H1 (cell line): ENCODE measurements around the gene KIF5C. TPM values are rescaled to one million over a fixed set of nuclear protein-coding genes. Genes with fewer than 3 reads are reported as not detected.

ENCODE experiments used
- CTCF ChIA-PET: fragments of 300-600 bp; sonication (Branson Sonifier 250); formaldehyde crosslinking; loops from one replicate; lab custom pipeline; 2021; ENCODE audit not compliant: partially characterized antibody; lab: Charles Lee
- POLR2A ChIA-PET: fragments of 300-600 bp; sonication (Branson Sonifier 250); formaldehyde crosslinking; loops from one replicate; lab custom pipeline; 2021; ENCODE audit warnings: inconsistent platforms; ENCODE audit not compliant: partially characterized antibody; lab: Charles Lee
- DNase-seq, 2 experiments: peaks; one replicate each; pipeline versions ENCODE4 v3.0.0 to v3.0.0-alpha.2; 2010 to 2022; ENCODE audit warnings: low spot score in 2 of 2, low read depth in 1 of 2, mixed read lengths in 1 of 2
- FAIRE-seq: peaks from 2 replicates; lab custom pipeline; 2011; peaks lifted over from hg19 to GRCh38; lab: Jason Lieb, UNC
- H2AFZ ChIP-seq: 2 replicates; pipeline ENCODE4 v1.8.1; 2012; ENCODE audit warnings: low read length, inconsistent platforms
- H2AK5ac ChIP-seq: 2 replicates; pipeline ENCODE4 v1.6.1; 2013; ENCODE audit warnings: low read depth, low read length
- H2BK120ac ChIP-seq: replicated peaks from 2 replicates; pipeline ENCODE3; 2013; ENCODE audit warnings: low read depth, low read length, inconsistent platforms
- H2BK12ac ChIP-seq: 2 replicates; pipeline ENCODE4 v1.6.1; 2013; ENCODE audit warnings: low read depth, low read length
- H2BK15ac ChIP-seq: 2 replicates; pipeline ENCODE4 v1.6.1; 2013; ENCODE audit warnings: low read length
- H2BK20ac ChIP-seq: 2 replicates; pipeline ENCODE4 v1.6.1; 2013; ENCODE audit warnings: low read length
- H2BK5ac ChIP-seq: 2 replicates; pipeline ENCODE4 v1.6.1; 2013; ENCODE audit warnings: low read depth, low read length
- H3K14ac ChIP-seq: 2 replicates; pipeline ENCODE4 v1.6.1; 2013; ENCODE audit warnings: inconsistent platforms; ENCODE audit not compliant: insufficient read length
- H3K18ac ChIP-seq: 2 replicates; pipeline ENCODE4 v1.6.1; 2013; ENCODE audit warnings: low read length; ENCODE audit errors: extremely low read depth
- H3K23ac ChIP-seq: 2 replicates; pipeline ENCODE4 v1.6.1; 2013; ENCODE audit warnings: inconsistent platforms; ENCODE audit not compliant: insufficient read length
- H3K23me2 ChIP-seq: 2 replicates; pipeline ENCODE4 v1.6.1; 2013; ENCODE audit warnings: low read depth, low read length
- H3K27ac ChIP-seq: 2 replicates; pipeline ENCODE4 v1.6.1; 2011; ENCODE audit warnings: low read depth, low read length, inconsistent platforms
- H3K27me3 ChIP-seq, 4 experiments: replicated peaks in 1 of 4; 1 replicate in 1 of 4; 2 replicates in 3 of 4; pipeline versions ENCODE4 v1.6.1 to v1.8.1; 2011 to 2013; ENCODE audit warnings: low read length in 3 of 4, mild to moderate bottlenecking in 3 of 4, inconsistent platforms in 2 of 4, mixed read lengths in 2 of 4, moderate library complexity in 1 of 4; ENCODE audit not compliant: control insufficient read depth in 3 of 4, insufficient read depth in 3 of 4; ENCODE audit errors: extremely low read depth in 1 of 4
- H3K36me3 ChIP-seq, 4 experiments: 2 replicates each; pipeline versions ENCODE4 v1.6.1 to v1.8.1; 2011 to 2013; ENCODE audit warnings: mild to moderate bottlenecking in 4 of 4, low read length in 3 of 4, moderate library complexity in 2 of 4, control low read depth in 1 of 4, inconsistent platforms in 1 of 4; ENCODE audit not compliant: insufficient read depth in 4 of 4, control insufficient read depth in 2 of 4
- H3K4ac ChIP-seq: replicated peaks from 2 replicates; pipeline ENCODE3; 2013; ENCODE audit warnings: low read length, low read depth, mixed read lengths, inconsistent platforms; ENCODE audit not compliant: insufficient read length
- H3K4me1 ChIP-seq, 4 experiments: replicated peaks in 1 of 4; 1 replicate in 1 of 4; 2 replicates in 3 of 4; pipeline versions ENCODE4 v1.6.1 to v1.8.1; 2011 to 2013; ENCODE audit warnings: low read length in 3 of 4, inconsistent platforms in 2 of 4, mixed read lengths in 1 of 4; ENCODE audit not compliant: insufficient read depth in 4 of 4, control insufficient read depth in 3 of 4
- H3K4me2 ChIP-seq, 2 experiments: 2 replicates each; pipeline versions ENCODE4 v1.6.1 to v1.8.1; 2011 to 2013; ENCODE audit warnings: low read depth in 2 of 2, low read length in 2 of 2, control low read depth in 1 of 2, inconsistent platforms in 1 of 2, mild to moderate bottlenecking in 1 of 2; ENCODE audit not compliant: insufficient read depth in 1 of 2
- H3K4me3 ChIP-seq, 4 experiments: fragments of 200-600, 300-600 bp in 1 of 4; sonication (generic), shearing (Covaris generic), sonication (Bioruptor Twin) in 1 of 4; 2 replicates each; pipeline versions ENCODE4 v1.5.1 to v1.8.1; 2011 to 2016; ENCODE audit warnings: low read length in 4 of 4, low read depth in 3 of 4, control low read depth in 2 of 4, inconsistent platforms in 2 of 4, mild to moderate bottlenecking in 2 of 4, mixed read lengths in 1 of 4, moderate library complexity in 1 of 4; ENCODE audit not compliant: insufficient read depth in 2 of 4; ENCODE audit errors: extremely low read depth in 1 of 4
- H3K56ac ChIP-seq: replicated peaks from 2 replicates; pipeline ENCODE3; 2013; ENCODE audit warnings: low read depth, mild to moderate bottlenecking, mixed read lengths, low read length, inconsistent platforms; ENCODE audit not compliant: insufficient read length
- H3K79me1 ChIP-seq: 2 replicates; pipeline ENCODE4 v1.6.1; 2013; ENCODE audit warnings: low read depth, low read length, control low read depth
- H3K79me2 ChIP-seq, 2 experiments: 2 replicates each; pipeline versions ENCODE4 v1.6.1 to v1.8.1; 2012 to 2013; ENCODE audit warnings: low read length in 2 of 2, mild to moderate bottlenecking in 2 of 2, inconsistent platforms in 1 of 2; ENCODE audit not compliant: insufficient read depth in 2 of 2, control insufficient read depth in 1 of 2
- H3K9ac ChIP-seq, 4 experiments: replicated peaks in 1 of 4; 1 replicate in 1 of 4; 2 replicates in 3 of 4; pipeline versions ENCODE4 v1.6.1 to v1.8.1; 2011 to 2013; ENCODE audit warnings: low read depth in 3 of 4, low read length in 3 of 4, control low read depth in 2 of 4, mild to moderate bottlenecking in 2 of 4, moderate library complexity in 2 of 4, inconsistent platforms in 1 of 4; ENCODE audit errors: extremely low read depth in 1 of 4
- H3K9me3 ChIP-seq, 2 experiments: 2 replicates each; pipeline versions ENCODE4 v1.6.1 to v1.8.1; 2012 to 2013; ENCODE audit warnings: mild to moderate bottlenecking in 2 of 2, moderate library complexity in 2 of 2, control low read depth in 1 of 2, inconsistent platforms in 1 of 2, low read depth in 1 of 2, low read length in 1 of 2, mixed read lengths in 1 of 2; ENCODE audit not compliant: insufficient read depth in 2 of 2
- H4K20me1 ChIP-seq, 2 experiments: replicated peaks in 1 of 2; 2 replicates each; pipeline versions ENCODE3 to v1.8.1; 2011 to 2013; ENCODE audit warnings: inconsistent platforms in 2 of 2, low read length in 2 of 2, mild to moderate bottlenecking in 1 of 2; ENCODE audit not compliant: insufficient read depth in 2 of 2, control insufficient read depth in 1 of 2
- H4K5ac ChIP-seq: 2 replicates; pipeline ENCODE4 v1.6.1; 2013; ENCODE audit warnings: low read length, low read depth, mixed read lengths, inconsistent platforms; ENCODE audit not compliant: insufficient read length
- H4K8ac ChIP-seq: 2 replicates; pipeline ENCODE4 v1.8.0; 2013; ENCODE audit warnings: mild to moderate bottlenecking, moderate library complexity, low read length, inconsistent platforms; ENCODE audit not compliant: insufficient read depth; ENCODE audit errors: extremely low read depth
- H4K91ac ChIP-seq: replicated peaks from 2 replicates; pipeline ENCODE3; 2013; ENCODE audit warnings: low read length, mixed read lengths, inconsistent platforms; ENCODE audit not compliant: insufficient read length
- GTF2F1 ChIP-seq: IDR thresholded peaks from 2 replicates; pipeline ENCODE4 v1.6.1; 2012; ENCODE audit warnings: low read depth, low read length, improper control_type of control experiment, borderline replicate concordance
- SUZ12 ChIP-seq: fragments of 200-600 bp; sonication (generic); IDR thresholded peaks from 2 replicates; pipeline ENCODE4 v1.6.1; 2012; ENCODE audit warnings: mild to moderate bottlenecking, inconsistent platforms, low read length, moderate library complexity, mixed read lengths
- WGBS, 2 experiments: shearing (Covaris generic) in 1 of 2; methylation state at CpG; one replicate each; pipeline versions ENCODE4 v1.1.6 to v1.1.7; 2013 to 2015; ENCODE audit warnings: low lambda C conversion rate in 2 of 2, mixed read lengths in 2 of 2, inconsistent platforms in 1 of 2, low coverage in 1 of 2, missing lambda C conversion rate in 1 of 2; ENCODE audit not compliant: insufficient replicate concordance in 2 of 2, insufficient coverage in 1 of 2, insufficient read length in 1 of 2; ENCODE audit errors: extremely low coverage in 1 of 2, missing lambda C conversion rate in 1 of 2; 5-methylcytosine and 5-hydroxymethylcytosine counted together
- polyA plus RNA-seq, 7 experiments: library from polyadenylated mRNA; depleted of rRNA in 3 of 7; stranded (reverse) in 5 of 7; unstranded in 2 of 7; fragments of >200 nt in 5 of 7; fragments of 200-250 nt in 2 of 7; gene quantifications; 1 replicate in 5 of 7; 2 replicates in 1 of 7; 4 replicates in 1 of 7; pipeline versions ENCODE4 v1.2.1 to v1.2.3, GENCODE V29; 2011 to 2013; ENCODE audit warnings: missing spikeins in 2 of 7, mixed read lengths in 2 of 7
- total RNA-seq: library from RNA; stranded (reverse); fragmentation: NEBNext Ultra II Directional; extraction: Animal tissue kit (Norgen Biotek cat#: 25700); gene quantifications from 2 replicates; pipeline ENCODE4 v1.2.1, GENCODE V29; 2021

The KIF5C gene
- total and polyA plus RNA-seq, 2 of the 8 experiments (the other 6 are each of a cell fraction or from before 2014, with no cell fraction given), result 16.3 to 66.4 TPM

- Histone ChIP-seq H3K18ac (no peak overlapping the region), H2BK5ac (no peak overlapping the region), H3K9ac (no peak overlapping the region), H3K56ac (no peak overlapping the region), H2BK20ac (no peak overlapping the region), H3K79me2 (no peaks in the 10 kb centered on the region), H3K79me1 (0 out of 2 replicates have a peak, but pooled peaks cover 2% of the 10 kb centered on the region), H4K8ac (no peak overlapping the region), H3K23me2 (no peaks in the 10 kb centered on the region), H4K5ac (no peak overlapping the region), H3K27me3 (no peaks in the 10 kb centered on the region), H2BK120ac (no peak overlapping the region), H4K91ac (no peak overlapping the region), H2BK15ac (no peak overlapping the region), H3K36me3 (peaks cover 2 to 42% (median 30%) of the 10 kb centered on the region in 4 experiments; a peak in 7 of 8 replicates), H3K9me3 (no peaks in the 10 kb centered on the region), H3K4me1 (no peaks in the 10 kb centered on the region), H3K23ac (no peak overlapping the region), H3K4me2 (no peak overlapping the region), H2BK12ac (no peak overlapping the region), H3K4ac (peak overlapping the region; percentile 21), H3K14ac (no peak overlapping the region), H3K27ac (no peak overlapping the region), H2AK5ac (0 out of 2 replicates have a peak overlapping the region, but pooled peaks have one; percentile 47), H2AFZ (no peak overlapping the region), H4K20me1 (peaks cover 1 to 4% of the 10 kb centered on the region in 2 experiments), H3K4me3 (no peak overlapping the region)
- no peak for TF ChIP-seq SUZ12
- no peak for TF ChIP-seq GTF2F1
- DNase-seq (no peak), FAIRE-seq (no peak)
- ChIA-PET CTCF (interaction anchor here (0.6 to 1.1 kb wide), 2 partner anchors 353 to 402 kb away, joined by 3 read pairs; no protein-coding TSS in a partner anchor), POLR2A (no interaction called here)
- WGBS, 2 experiments, result 92% methylated on average over 7 of the region's 7 CpGs; no CpG with 5 or more reads in 1 of the 2 experiments
These were observed 72.3 kb downstream of the KIF5C start for GRCh38 chr2:148947299-148947698.
